HAP-1 (cell line): Measurements from ENCODE around the gene PRXL2B.

Source experiments
- DNase-seq, 2 experiments: peaks; one replicate each; pipeline ENCODE4 v3.0.0-alpha.2; 2016 to 2020; ENCODE audit warnings: low spot score in 2 of 2
- H3K27me3 ChIP-seq: fragments of 250-450 bp; sonication (Bioruptor Pico); 2 replicates; pipeline ENCODE4 v1.5.1; 2020; ENCODE audit warnings: low read depth, mild to moderate bottlenecking, moderate library complexity
- H3K36me3 ChIP-seq: fragments of 250-450 bp; sonication (Bioruptor Pico); replicated peaks from 2 replicates; pipeline ENCODE4 v1.5.1; 2020; ENCODE audit warnings: mild to moderate bottlenecking
- H3K4me1 ChIP-seq: fragments of 250-450 bp; sonication (Bioruptor Pico); 2 replicates; pipeline ENCODE4 v1.5.1; 2020; ENCODE audit warnings: mild to moderate bottlenecking
- H3K4me3 ChIP-seq: fragments of 250-450 bp; sonication (Bioruptor Pico); 2 replicates; pipeline ENCODE4 v1.5.1; 2020; ENCODE audit warnings: mild to moderate bottlenecking, moderate library complexity
- H3K9me3 ChIP-seq: fragments of 250-450 bp; sonication (Bioruptor Pico); 2 replicates; pipeline ENCODE4 v1.5.1; 2020; ENCODE audit warnings: mild to moderate bottlenecking, moderate library complexity
- in situ Hi-C: fragments of 300-500 bp; cut with MboI; formaldehyde crosslinking; loops from 3 replicates; pipeline ENCODE4 v1.14.3; 2020; ENCODE audit warnings: low sequenced_read_pairs, inconsistent platforms, mixed read lengths

The PRXL2B gene

DNA sequence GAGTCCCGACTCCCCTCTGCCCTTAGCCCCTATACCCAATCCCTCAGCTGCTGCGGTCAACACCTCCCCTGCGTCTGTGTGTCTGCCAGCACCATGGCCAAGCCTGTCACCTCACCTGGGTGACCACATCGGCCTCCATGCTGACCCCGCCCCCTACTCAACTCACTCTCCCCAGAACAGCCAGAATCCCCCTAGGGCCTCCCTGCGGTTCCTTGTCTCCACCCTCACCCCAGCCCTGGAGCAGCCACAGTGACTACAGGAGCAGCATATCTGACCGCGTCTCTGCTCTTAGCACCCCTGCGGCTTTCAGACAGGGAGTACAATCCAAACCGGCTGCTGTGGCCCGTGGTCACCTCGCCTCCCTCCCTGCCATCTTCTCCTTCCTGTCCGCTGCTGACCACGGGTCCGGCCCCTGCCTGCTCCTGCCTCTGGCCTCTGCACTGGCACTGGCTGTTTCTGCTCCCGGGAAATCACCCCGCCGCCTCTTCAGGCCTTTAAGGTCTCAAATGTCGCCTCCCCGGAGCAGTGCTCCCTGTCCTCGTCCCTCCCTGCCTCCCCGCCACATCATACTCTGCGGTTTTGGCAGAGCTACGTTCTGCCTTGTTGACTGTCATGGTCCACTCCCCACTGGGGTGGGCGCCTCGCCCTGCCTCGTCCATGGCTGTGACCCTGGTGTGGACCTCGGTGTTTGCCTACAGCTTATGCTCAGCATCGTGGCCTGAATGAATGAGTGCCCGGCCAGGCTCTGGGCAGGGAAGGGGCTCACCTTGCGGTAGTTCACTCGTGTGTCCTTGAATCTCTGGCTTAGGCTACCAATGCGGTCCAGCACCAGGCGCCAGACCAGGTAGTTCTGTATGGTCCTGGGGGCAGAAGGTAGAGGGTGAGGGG is 11.1 kb downstream of the PRXL2B start:
- H3K36me3 ChIP-seq, result no peaks in the 10 kb centered on the region
- no peaks in the 10 kb centered on the region for H3K9me3 ChIP-seq
- in situ Hi-C loops, result no loop called here
- no peaks in the 10 kb centered on the region for H3K4me1 ChIP-seq
- H3K27me3 ChIP-seq, result peaks cover 22% of the 10 kb centered on the region
- no peak for DNase-seq
- H3K4me3 ChIP-seq, result no peak overlapping the region

DNA sequence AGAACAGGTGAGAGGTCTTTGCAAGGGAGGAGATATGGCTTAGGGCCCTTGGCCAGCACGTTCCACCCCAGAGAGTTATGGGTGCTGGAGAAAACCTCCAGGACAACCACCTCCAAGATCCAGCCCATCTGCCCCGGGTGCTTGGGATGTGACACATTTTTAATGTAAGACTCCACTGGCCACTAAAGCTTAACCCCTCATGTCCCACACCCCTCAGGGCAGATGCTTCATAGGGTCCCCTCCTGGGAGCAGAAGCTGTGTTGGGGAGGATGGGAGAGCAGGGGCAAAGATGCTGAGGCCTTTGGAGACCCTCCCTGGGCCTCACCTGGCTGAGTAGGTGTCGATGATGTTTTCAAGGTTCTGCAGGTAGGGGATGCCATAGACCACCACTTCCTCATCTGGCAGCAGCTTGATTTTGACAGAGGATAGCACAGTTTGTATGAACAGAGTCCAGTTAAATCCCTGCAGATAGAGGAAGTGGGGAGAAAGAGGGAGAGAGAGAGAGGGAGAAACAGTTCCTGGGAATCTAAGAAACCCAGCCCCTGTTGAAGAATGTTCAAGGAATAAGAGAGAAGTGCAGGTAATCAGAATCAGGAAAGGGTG is 11.9 kb downstream of the PRXL2B start:
- DNase-seq, result no peak
- no peak overlapping the region for H3K4me3 ChIP-seq
- in situ Hi-C loops, result no loop called here
- H3K9me3 ChIP-seq, result no peaks in the 10 kb centered on the region
- peaks cover 22% of the 10 kb centered on the region for H3K27me3 ChIP-seq
- H3K36me3 ChIP-seq, result no peaks in the 10 kb centered on the region
- no peaks in the 10 kb centered on the region for H3K4me1 ChIP-seq

DNA sequence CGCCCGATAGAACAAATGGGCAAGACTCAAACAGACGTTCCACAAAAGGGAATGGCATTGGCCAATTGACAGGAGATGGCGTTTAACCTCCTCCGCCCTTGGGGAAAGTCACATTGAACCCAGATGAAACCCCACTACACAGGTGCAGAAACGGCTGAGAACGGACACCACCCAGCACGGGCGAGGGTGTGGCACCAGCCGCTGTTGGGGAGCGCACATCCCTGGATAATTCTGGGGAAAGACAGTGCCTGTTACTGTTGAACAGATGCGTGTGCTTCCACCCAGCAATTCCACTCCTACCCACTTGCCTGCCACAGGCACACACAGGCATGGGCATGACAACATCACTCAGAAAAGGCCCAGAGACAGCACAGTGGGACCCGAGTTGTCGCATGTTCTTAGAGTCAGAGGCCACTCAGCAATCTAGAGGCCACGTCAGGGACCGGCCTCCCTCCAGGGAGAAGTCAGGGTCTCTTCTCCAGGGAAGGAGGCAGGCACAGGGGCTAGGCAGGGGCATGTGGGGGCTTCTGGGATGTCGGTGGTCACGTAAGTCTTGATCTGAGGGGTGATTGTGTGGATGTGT is 15.2 kb downstream of the PRXL2B start:
- peaks cover 17% of the 10 kb centered on the region for H3K27me3 ChIP-seq
- in situ Hi-C loops, result no loop called here
- H3K9me3 ChIP-seq, result no peaks in the 10 kb centered on the region
- no peak for DNase-seq
- no peak overlapping the region for H3K4me3 ChIP-seq
- H3K4me1 ChIP-seq, result no peaks in the 10 kb centered on the region
- H3K36me3 ChIP-seq, result no peaks in the 10 kb centered on the region

DNA sequence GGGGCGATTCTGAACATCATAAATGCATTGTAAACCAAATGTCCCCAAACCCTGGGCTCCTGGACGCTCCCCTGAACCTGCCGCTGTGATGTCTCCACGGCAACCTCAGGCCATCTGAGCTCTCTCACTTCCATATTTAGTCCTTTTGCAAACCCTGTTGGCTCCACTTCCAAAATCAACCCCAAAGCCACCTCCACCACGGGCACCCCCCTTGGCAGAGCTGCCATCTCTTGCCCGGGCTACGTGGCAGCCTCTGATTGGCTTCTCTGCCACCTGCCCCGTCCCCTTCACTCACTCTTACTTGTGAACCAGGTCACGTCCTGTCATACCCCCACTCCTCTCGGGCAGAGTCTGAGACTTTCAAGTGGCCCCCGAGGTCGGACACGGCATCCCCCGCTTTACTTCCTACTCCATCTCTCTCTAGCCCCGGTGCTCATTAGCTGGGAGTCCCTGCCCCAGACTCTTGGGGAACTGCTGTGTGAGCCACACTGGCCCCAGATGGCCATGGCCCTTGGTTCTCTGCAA is 15.8 kb downstream of the PRXL2B start:
- peaks cover 17% of the 10 kb centered on the region for H3K27me3 ChIP-seq
- no peaks in the 10 kb centered on the region for H3K4me1 ChIP-seq
- H3K9me3 ChIP-seq, result no peaks in the 10 kb centered on the region
- H3K4me3 ChIP-seq, result no peak overlapping the region
- in situ Hi-C loops, result no loop called here
- DNase-seq, result no peak
- H3K36me3 ChIP-seq, result no peaks in the 10 kb centered on the region

DNA sequence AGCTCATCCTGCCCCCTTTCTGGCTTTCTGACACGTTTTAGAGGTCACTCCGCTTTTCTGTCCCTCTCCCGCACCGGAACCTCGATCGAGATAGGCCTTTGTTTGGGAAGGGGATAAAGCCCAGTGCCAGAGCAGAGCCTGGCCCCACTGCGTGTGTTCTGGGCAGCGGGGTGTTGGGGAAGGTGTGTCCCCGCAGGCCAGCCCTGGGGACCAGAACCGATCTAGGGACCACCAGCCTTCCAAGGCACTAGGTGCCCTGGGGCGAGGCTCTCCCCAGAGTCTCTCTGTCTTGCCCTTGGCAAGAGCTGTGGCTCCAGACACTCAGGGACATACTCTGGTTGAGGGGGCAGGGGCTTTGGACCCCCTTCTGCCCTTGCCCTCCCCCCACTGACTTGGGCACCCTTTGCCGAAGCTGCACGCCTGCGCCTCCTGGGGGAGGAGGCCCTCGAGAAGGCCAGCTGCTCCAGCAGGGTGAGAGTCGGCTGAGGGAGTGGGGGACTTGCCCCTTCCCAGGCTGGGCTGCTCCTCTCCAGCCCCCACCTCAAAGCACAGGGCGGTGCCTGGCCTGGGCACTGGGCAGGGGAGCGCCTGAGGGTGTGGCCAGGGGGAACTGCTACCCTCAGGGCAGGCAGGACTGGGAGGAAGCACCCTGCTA is 16.4 kb downstream of the PRXL2B start:
- Histone ChIP-seq H3K4me1 (no peaks in the 10 kb centered on the region), H3K27me3 (peaks cover 17% of the 10 kb centered on the region), H3K36me3 (no peaks in the 10 kb centered on the region), H3K4me3 (no peak overlapping the region), H3K9me3 (no peaks in the 10 kb centered on the region)
- DNase-seq, result no peak
- in situ Hi-C loops, result no loop called here

DNA sequence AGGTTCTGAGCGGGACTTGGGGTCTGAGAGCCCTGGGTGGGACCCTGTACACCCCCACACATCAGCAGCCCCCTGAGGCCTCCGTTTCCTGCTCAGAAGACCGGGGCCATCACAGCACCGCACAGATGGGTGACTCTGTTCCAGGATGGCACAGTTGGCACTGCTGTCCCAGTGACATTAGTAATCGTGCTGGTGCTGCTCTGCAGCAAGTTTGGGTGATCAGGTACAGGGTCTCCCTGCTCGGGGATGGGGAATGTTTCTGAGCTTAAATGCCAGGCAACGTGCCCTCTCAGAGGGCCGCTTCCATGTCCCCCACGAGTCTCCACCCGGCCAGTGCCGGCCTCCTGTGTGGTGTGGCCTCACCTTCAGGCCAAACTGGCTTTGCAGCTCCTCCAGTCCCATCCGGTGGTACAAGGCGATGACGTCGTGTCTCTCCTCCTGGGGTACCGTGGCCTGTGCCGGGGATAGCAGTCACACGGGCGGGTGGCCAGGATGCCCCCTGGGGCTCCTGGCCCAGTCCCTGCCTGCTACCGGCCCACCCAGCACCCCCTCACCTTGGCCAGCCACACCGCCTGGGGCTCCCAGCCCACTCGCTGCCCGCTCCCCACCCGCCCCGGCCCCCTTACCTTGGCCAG is 17.1 kb downstream of the PRXL2B start:
- DNase-seq, result no peak
- Histone ChIP-seq H3K9me3 (no peaks in the 10 kb centered on the region), H3K4me1 (no peaks in the 10 kb centered on the region), H3K36me3 (no peaks in the 10 kb centered on the region), H3K27me3 (peaks cover 17% of the 10 kb centered on the region), H3K4me3 (no peak overlapping the region)
- in situ Hi-C loops, result no loop called here

DNA sequence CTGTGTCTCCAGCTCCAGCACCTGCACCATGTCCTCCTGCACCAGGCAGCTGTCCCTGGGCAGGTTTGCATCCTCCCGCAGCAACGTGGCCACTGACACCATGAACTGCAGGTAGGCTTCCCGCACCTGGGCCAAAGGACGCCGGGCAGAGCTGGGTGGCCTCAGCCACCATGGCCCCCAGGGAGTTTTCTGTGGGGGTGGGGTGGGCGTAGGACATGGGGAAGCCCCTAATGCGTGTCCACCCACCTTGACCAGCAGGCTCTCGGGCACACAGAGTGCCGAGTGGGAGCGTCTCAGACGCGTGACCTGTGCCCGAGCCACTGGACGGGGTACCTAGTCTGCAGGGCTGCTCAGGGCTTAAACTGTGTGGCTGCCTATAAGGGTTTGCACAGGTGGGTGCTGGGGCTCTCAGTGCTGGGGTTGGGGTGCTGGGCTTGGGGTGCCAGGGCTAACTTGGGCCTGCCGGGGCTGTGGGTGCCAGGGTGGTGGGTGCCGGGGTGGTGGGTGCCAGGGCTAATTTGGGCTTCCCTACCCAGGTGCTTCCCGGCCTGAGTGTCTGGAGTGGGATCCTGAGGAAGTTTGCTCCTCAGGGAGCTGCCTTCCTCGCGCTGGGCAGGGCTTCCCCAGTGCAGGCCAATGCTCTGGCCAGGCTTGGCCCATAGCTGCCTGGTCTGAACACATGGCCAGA is 17.7 kb downstream of the PRXL2B start:
- peaks cover 17% of the 10 kb centered on the region for H3K27me3 ChIP-seq
- H3K9me3 ChIP-seq, result no peaks in the 10 kb centered on the region
- no peak for DNase-seq
- no peak overlapping the region for H3K4me3 ChIP-seq
- no peaks in the 10 kb centered on the region for H3K36me3 ChIP-seq
- in situ Hi-C loops, result no loop called here
- H3K4me1 ChIP-seq, result no peaks in the 10 kb centered on the region

DNA sequence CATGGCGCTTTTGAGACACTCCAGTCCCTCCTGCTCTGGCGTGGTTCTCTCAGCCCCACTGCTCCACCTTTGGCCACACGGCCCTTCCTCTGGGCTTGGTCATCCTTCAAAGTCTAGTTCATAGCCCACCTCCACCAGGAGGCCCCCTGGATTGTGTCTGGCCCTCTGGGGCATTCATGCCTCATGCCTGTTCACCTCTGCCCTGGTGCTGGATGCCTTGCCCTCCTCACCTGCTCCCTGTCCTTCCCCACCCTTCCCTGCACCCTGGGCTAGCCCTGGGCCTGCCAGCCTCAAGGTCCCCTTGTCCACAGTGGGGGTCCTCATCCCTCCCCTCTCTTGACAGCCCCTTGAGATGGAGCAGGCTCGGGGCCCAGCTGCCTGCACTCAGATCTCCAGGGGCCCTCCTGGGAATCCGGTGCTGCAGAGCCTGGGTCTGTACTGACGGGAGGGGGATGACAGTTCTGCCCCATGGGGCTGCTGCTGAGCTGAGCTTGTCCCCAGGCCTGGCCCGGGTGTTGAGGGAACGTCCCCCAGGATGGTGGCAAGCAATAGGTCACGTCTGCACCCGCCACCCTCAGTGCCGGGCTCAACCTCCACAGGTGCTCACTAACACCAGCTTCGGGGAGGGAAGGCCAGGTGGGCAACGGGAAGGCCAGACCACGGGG is 18.4 kb downstream of the PRXL2B start:
- in situ Hi-C loops, result no loop called here
- Histone ChIP-seq H3K4me1 (no peaks in the 10 kb centered on the region), H3K36me3 (no peaks in the 10 kb centered on the region), H3K4me3 (no peak overlapping the region), H3K9me3 (no peaks in the 10 kb centered on the region), H3K27me3 (peaks cover 17% of the 10 kb centered on the region)
- no peak for DNase-seq

DNA sequence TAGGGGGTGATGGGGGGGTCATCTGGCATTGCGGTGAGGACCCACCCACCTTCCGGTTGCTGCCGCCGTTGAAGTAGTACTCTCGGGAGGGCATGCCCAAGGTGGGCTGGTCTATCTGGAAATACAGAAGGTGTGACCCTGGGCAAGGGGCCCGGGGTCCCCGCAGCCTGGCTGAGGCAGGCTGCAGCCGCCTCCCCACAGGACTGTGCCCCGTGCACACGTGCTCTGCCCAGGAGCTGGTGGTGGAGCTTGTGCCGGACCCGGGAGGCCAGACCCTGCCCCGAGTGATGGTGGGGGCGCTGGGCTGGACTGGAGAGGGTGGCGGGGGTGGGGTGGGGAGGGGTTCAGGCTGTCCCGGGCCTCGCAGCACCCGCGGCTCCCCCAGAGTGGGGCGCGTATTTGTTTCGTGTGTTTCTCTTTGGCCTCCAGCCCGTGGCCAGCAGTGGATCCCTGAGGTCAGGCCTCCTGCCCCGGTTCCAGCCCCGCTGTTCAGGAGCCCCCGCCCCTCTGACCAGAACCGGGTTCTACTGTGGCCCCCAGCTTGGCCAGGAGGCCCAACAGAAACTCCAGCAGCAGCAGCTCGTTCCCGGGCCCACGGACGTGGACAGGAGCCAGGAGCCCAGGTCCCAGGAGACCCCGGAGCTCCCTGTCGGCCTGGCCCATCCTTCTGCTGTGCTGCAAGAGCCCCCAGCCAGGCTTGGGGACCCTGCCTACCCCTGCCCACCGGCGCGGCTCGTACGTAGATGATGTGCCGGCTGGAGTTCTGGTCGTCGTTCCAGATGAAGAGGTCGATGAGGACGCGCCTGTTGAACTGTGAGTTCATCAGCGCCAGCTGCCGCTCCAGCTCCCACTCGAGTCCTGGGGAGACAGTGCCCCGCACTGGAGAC is 19.2 kb downstream of the PRXL2B start:
- H3K36me3 ChIP-seq, result no peaks in the 10 kb centered on the region
- H3K27me3 ChIP-seq, result peaks cover 17% of the 10 kb centered on the region
- H3K9me3 ChIP-seq, result no peaks in the 10 kb centered on the region
- in situ Hi-C loops, result no loop called here
- H3K4me1 ChIP-seq, result no peaks in the 10 kb centered on the region
- no peak for DNase-seq
- H3K4me3 ChIP-seq, result no peak overlapping the region

DNA sequence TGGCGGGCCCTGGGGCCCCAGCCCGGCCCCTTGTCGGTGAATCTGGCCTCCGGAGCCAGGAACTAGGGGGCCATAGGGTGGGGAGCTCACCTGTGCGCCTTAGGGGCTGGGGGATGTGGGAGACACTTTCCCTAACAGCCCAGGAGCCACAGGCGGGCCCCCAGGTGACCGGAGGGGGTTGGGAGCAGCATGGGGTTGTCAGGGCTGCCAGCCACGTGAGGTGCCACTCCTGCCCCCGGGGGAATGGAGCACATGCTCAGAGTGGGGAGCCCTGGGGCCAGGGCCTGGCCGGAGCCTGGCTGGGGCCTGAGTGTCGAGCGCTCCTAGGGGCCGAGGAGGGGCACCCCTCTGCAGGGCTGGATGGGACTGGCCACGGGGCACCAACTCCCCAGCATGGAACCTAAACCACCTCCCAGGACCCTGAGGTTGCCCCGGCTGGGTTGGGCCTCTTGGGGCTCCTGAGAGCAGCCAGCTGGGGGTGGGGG is 19.9 kb downstream of the PRXL2B start:
- no peak for DNase-seq
- Histone ChIP-seq H3K27me3 (peaks cover 11% of the 10 kb centered on the region; the same call in 1 of the 2 replicates), H3K4me3 (no peak overlapping the region), H3K36me3 (no peaks in the 10 kb centered on the region), H3K9me3 (no peaks in the 10 kb centered on the region), H3K4me1 (no peaks in the 10 kb centered on the region)
- in situ Hi-C loops, result no loop called here

DNA sequence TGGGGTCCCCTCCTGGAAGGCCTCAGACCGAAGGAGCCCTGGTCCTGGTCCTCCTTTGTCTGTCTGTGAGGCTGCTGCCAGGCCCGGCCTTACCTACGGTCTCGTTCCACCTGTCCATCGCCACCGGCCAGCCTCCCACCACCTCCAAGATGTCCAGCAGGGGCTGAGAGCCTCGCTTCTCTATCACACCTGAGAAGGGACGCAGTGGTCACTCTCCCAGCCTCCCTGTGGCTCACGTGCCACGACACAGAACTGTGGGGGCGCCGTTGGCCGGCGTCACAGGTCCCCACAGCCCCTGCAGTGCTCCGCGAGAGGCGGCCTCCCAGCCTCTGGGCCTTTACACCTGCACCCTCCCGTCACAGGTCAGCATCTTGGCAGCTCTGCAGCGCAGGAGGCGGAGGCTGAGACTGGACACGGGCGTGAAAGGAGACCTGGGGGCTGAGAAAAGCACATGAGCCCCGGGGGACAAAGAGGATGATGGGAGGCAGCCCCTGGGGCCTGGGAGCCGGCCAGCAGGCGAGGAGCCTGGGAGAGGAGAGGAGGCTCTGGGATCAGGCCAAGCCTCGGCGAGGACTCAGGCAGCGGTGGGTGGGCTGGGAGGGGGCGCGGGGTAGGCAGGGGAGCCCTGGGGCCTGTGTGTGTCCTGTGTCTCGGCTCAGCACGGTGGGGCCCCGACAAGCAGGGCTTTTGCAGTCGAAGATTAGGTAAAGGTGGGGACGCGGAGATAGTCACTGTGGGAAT is 20.5 kb downstream of the PRXL2B start:
- no peaks in the 10 kb centered on the region for H3K4me1 ChIP-seq
- DNase-seq, result no peak
- in situ Hi-C loops, result no loop called here
- H3K4me3 ChIP-seq, result no peak overlapping the region
- no peaks in the 10 kb centered on the region for H3K36me3 ChIP-seq
- peaks cover 5% of the 10 kb centered on the region; the same call in 1 of the 2 replicates for H3K27me3 ChIP-seq
- no peaks in the 10 kb centered on the region for H3K9me3 ChIP-seq
